B cell (primary cell): ENCODE measurements around the gene NCOR1. TPM values are rescaled to one million over a fixed set of nuclear protein-coding genes. Genes with fewer than 3 reads are reported as not detected.

Source experiments
- ATAC-seq: fragments of 200-7000 bp; cut with Tn5 transposase; one replicate; pipeline ENCODE4 v1.10.0; 2021; ENCODE audit warnings: low read depth, mild to moderate bottlenecking, moderate number of reproducible peaks, moderate library complexity
- CTCF ChIA-PET: fragments of 350-600 bp; sonication (Branson Sonifier 250); formaldehyde crosslinking; loops from one replicate; lab custom pipeline; 2021; ENCODE audit warnings: antibody characterized with exemption, inconsistent platforms; lab: Charles Lee
- POLR2A ChIA-PET: fragments of 350-600 bp; sonication (Branson Sonifier 250); formaldehyde crosslinking; loops from one replicate; lab custom pipeline; 2021; ENCODE audit warnings: antibody characterized with exemption; lab: Charles Lee
- DNase-seq: peaks from one replicate; pipeline ENCODE4 v3.0.0; 2013
- H2AFZ ChIP-seq: 2 replicates; pipeline ENCODE4 v1.6.1; 2012; ENCODE audit warnings: mild to moderate bottlenecking, low read depth, low read length; ENCODE audit not compliant: insufficient read depth, poor library complexity, severe bottlenecking
- H3K27ac ChIP-seq, 2 donors: 1 replicate in 1 of 2; 2 replicates in 1 of 2; pipeline ENCODE4 v1.5.1; 2012 to 2013; ENCODE audit warnings: low read length in 2 of 2, mild to moderate bottlenecking in 2 of 2, moderate library complexity in 1 of 2
- H3K27me3 ChIP-seq, 4 experiments: fragments of 200-600 bp in 1 of 4; sonication (generic) in 1 of 4; replicated peaks in 1 of 4; 1 replicate in 2 of 4; 2 replicates in 2 of 4; pipeline versions ENCODE4 v1.6.1 to v1.7.0; 2013 to 2016; ENCODE audit warnings: low read length in 3 of 4, mild to moderate bottlenecking in 2 of 4, mixed read lengths in 1 of 4, moderate library complexity in 1 of 4; ENCODE audit not compliant: insufficient read depth in 4 of 4, control insufficient read depth in 3 of 4; ENCODE audit errors: control extremely low read depth in 1 of 4
- H3K36me3 ChIP-seq, 2 experiments: replicated peaks in 1 of 2; 1 replicate in 1 of 2; 2 replicates in 1 of 2; pipeline versions ENCODE4 v1.6.1 to v1.7.1; 2013; ENCODE audit warnings: low read length in 1 of 2; ENCODE audit not compliant: insufficient read depth in 2 of 2, control insufficient read depth in 1 of 2; ENCODE audit errors: control extremely low read depth in 1 of 2, extremely low read depth in 1 of 2
- H3K4me1 ChIP-seq, 2 donors: fragments of 200-600 bp in 1 of 2; sonication (generic) in 1 of 2; 1 replicate in 1 of 2; 2 replicates in 1 of 2; pipeline versions ENCODE4 v1.5.1 to v1.6.1; 2013 to 2017; ENCODE audit warnings: low read length in 2 of 2; ENCODE audit not compliant: control insufficient read depth in 2 of 2, insufficient read depth in 2 of 2
- H3K4me2 ChIP-seq: replicated peaks from 2 replicates; pipeline ENCODE3; 2012; ENCODE audit warnings: mild to moderate bottlenecking, low read depth, low read length; ENCODE audit not compliant: poor library complexity, severe bottlenecking
- H3K4me3 ChIP-seq, 5 experiments: fragments of 200-600 bp in 1 of 5; sonication (generic) in 1 of 5; 1 replicate in 3 of 5; 2 replicates in 2 of 5; pipeline versions ENCODE4 v1.5.1 to v1.7.0; 2011 to 2016; ENCODE audit warnings: low read length in 4 of 5, mild to moderate bottlenecking in 4 of 5, low read depth in 2 of 5, control low read depth in 1 of 5, moderate library complexity in 1 of 5; ENCODE audit not compliant: insufficient read depth in 1 of 5; ENCODE audit errors: control extremely low read depth in 1 of 5, extremely low read depth in 1 of 5
- H3K79me2 ChIP-seq: fragments of 200-600 bp; sonication (generic); one replicate; pipeline ENCODE4 v1.6.0; 2016; ENCODE audit warnings: low read length; ENCODE audit not compliant: control insufficient read depth, insufficient read depth
- H3K9ac ChIP-seq: fragments of 200-600 bp; sonication (generic); 2 replicates; pipeline ENCODE4 v1.6.1; 2017; ENCODE audit warnings: mild to moderate bottlenecking, low read length, moderate library complexity
- H3K9me3 ChIP-seq, 3 donors: one replicate each; pipeline versions ENCODE4 v1.6.1 to v1.7.1; 2013; ENCODE audit warnings: low read length in 2 of 3; ENCODE audit not compliant: control insufficient read depth in 2 of 3, insufficient read depth in 1 of 3; ENCODE audit errors: control extremely low read depth in 1 of 3
- H4K20me1 ChIP-seq: 2 replicates; pipeline ENCODE4 v1.6.0; 2012; ENCODE audit warnings: mild to moderate bottlenecking, low read length; ENCODE audit not compliant: insufficient read depth, control insufficient read depth, poor library complexity, severe bottlenecking
- H3K27ac Mint-ChIP-seq: one replicate; pipeline ENCODE4 v1.8.0; 2021; ENCODE audit warnings: mixed read lengths
- H3K27me3 Mint-ChIP-seq: one replicate; pipeline ENCODE4 v1.8.0; 2021; ENCODE audit warnings: mixed read lengths
- H3K4me1 Mint-ChIP-seq: one replicate; pipeline ENCODE4 v1.8.0; 2021; ENCODE audit warnings: mixed read lengths
- H3K4me3 Mint-ChIP-seq: one replicate; pipeline ENCODE4 v1.8.0; 2021; ENCODE audit warnings: mixed read lengths
- H3K9me3 Mint-ChIP-seq: one replicate; pipeline ENCODE4 v1.8.0; 2022; ENCODE audit warnings: mixed read lengths; ENCODE audit not compliant: insufficient read depth
- CTCF ChIP-seq: fragments of 200-600 bp; IDR thresholded peaks from one replicate; pipeline ENCODE4 v1.8.0; 2022; ENCODE audit warnings: antibody characterized with exemption, mild to moderate bottlenecking
- EZH2 ChIP-seq: IDR thresholded peaks from 2 replicates; pipeline ENCODE4 v1.6.1; 2012; ENCODE audit warnings: borderline replicate concordance, low read depth, mild to moderate bottlenecking, moderate library complexity, low read length; ENCODE audit not compliant: insufficient read depth, poor library complexity, severe bottlenecking
- WGBS: methylation state at CpG from one replicate; pipeline ENCODE4 v1.1.5; 2013; ENCODE audit warnings: missing lambda C conversion rate; ENCODE audit not compliant: insufficient coverage; 5-methylcytosine and 5-hydroxymethylcytosine counted together
- intact Hi-C: fragments of 100-400 bp; cut with micrococcal nuclease; formaldehyde crosslinking; loops from one replicate; pipeline ENCODE4 v1.10.0; 2022
- polyA plus RNA-seq: library from polyadenylated mRNA; depleted of rRNA; stranded (reverse); fragments of >200 nt; gene quantifications from 2 replicates; pipeline ENCODE4 v1.2.3, GENCODE V29; 2012
- total RNA-seq, 2 donors: library from RNA; stranded (reverse); fragments of 120-200 nt in 1 of 2; gene quantifications; 1 replicate in 1 of 2; 2 replicates in 1 of 2; pipeline versions ENCODE4 v1.2.3 to v1.2.4, GENCODE V29; 2013 to 2022

The NCOR1 gene
- total and polyA plus RNA-seq, 2 donors (not counting 1 experiment from before 2014, with no cell fraction given) = 46.3 to 217 TPM

- Histone ChIP-seq H3K9ac (no peak overlapping the region), H3K4me3 (no peak overlapping the region), H3K79me2 (peaks cover 19% of the 10 kb centered on the region), H3K4me2 (no peak overlapping the region), H2AFZ (no peak overlapping the region), H3K27me3 (no peaks in the 10 kb centered on the region), H3K36me3 (peaks cover 35 to 61% of the 10 kb centered on the region in 2 experiments), H4K20me1 (peaks cover 20% of the 10 kb centered on the region), H3K9me3 (no peaks in the 10 kb centered on the region), H3K4me1 (peaks cover 16 to 19% of the 10 kb centered on the region in 2 donors), H3K27ac (no peak overlapping the region)
- DNase-seq (no peak), ATAC-seq (no peak)
- Mint-ChIP-seq H3K27ac (no peak overlapping the region), H3K9me3 (no peaks in the 10 kb centered on the region), H3K4me3 (no peak overlapping the region), H3K4me1 (peaks cover 26% of the 10 kb centered on the region), H3K27me3 (no peaks in the 10 kb centered on the region)
- intact Hi-C loops = no loop called here
- WGBS = no CpG with 5 or more reads among the region's 1 CpG
- CTCF ChIA-PET = no interaction called here
- POLR2A ChIA-PET = no interaction called here
- TF ChIP-seq EZH2 (no peak), CTCF (no peak)
Observed at GRCh38 chr17:16003841-16004240, 211.5 kb downstream of the NCOR1 start.

GRCh38 chr17:16002708-16003260 is 212.6 kb downstream of the NCOR1 start:
- H3K9me3 Mint-ChIP-seq = no peaks in the 10 kb centered on the region
- TF ChIP-seq EZH2 (no peak), CTCF (no peak)
- no peaks in the 10 kb centered on the region for H3K27me3 Mint-ChIP-seq
- H3K4me3 ChIP-seq = no peak overlapping the region
- H3K27ac Mint-ChIP-seq = no peak overlapping the region
- intact Hi-C loops = no loop called here
- no CpG with 5 or more reads among the region's 2 CpGs for WGBS
- DNase-seq (no peak), ATAC-seq (no peak)
- H4K20me1 ChIP-seq = peaks cover 20% of the 10 kb centered on the region
- no peak overlapping the region for H3K4me2 ChIP-seq
- H3K27ac ChIP-seq = no peak overlapping the region
- H3K79me2 ChIP-seq = peaks cover 19% of the 10 kb centered on the region
- peaks cover 32% of the 10 kb centered on the region for H3K4me1 Mint-ChIP-seq
- no peak overlapping the region for H3K9ac ChIP-seq
- H3K4me3 Mint-ChIP-seq = no peak overlapping the region
- peaks cover 22 to 26% of the 10 kb centered on the region in 2 donors for H3K4me1 ChIP-seq
- H3K9me3 ChIP-seq = no peaks in the 10 kb centered on the region
- ChIA-PET POLR2A (no interaction called here), CTCF (no interaction called here)
- H2AFZ ChIP-seq = no peak overlapping the region
- no peaks in the 10 kb centered on the region for H3K27me3 ChIP-seq
- peaks cover 28 to 51% of the 10 kb centered on the region in 2 experiments for H3K36me3 ChIP-seq
